ENCODE measurements around the gene RSF1.

Gene RSF1

GRCh38 chr11:77749232-77749631 is 71.3 kb downstream of the RSF1 start:
- no peak for DNase-seq

GRCh38 chr11:77748266-77748665 is 72.3 kb downstream of the RSF1 start:
- DNase-seq, result no peak

- no peak for DNase-seq
Measured at GRCh38 chr11:77747381-77747969, 73.0 kb downstream of the RSF1 start.

- no peak for DNase-seq
Measured at GRCh38 chr11:77736473-77736872, 84.0 kb downstream of the RSF1 start.

- DNase-seq, result no peak
Measured at GRCh38 chr11:77734890-77735289, 85.6 kb downstream of the RSF1 start.

GRCh38 chr11:77732143-77732542 is 88.4 kb downstream of the RSF1 start:
- DNase-seq, result no peak

GRCh38 chr11:77730789-77731188 is 89.7 kb downstream of the RSF1 start:
- no peak for DNase-seq

- no peak for DNase-seq
Measured at GRCh38 chr11:77729063-77729462, 91.5 kb downstream of the RSF1 start.

GRCh38 chr11:77728203-77728786 is 92.2 kb downstream of the RSF1 start:
- DNase-seq, result no peak

- DNase-seq, result no peak
Measured at GRCh38 chr11:77726524-77726923, 94.0 kb downstream of the RSF1 start.

GRCh38 chr11:77725433-77725832 is 95.1 kb downstream of the RSF1 start:
- no peak for DNase-seq

GRCh38 chr11:77724636-77725035 is 95.9 kb downstream of the RSF1 start:
- no peak for DNase-seq

- no peak for DNase-seq
Measured at GRCh38 chr11:77723024-77723423, 97.5 kb downstream of the RSF1 start.

GRCh38 chr11:77710358-77710757 is 110.2 kb downstream of the RSF1 start:
- no peak for DNase-seq

- DNase-seq, result no peak
Measured at GRCh38 chr11:77705876-77706579, 114.5 kb downstream of the RSF1 start.

- DNase-seq, result no peak
Measured at GRCh38 chr11:77705195-77705875, 115.2 kb downstream of the RSF1 start.

GRCh38 chr11:77704029-77704428 is 116.5 kb downstream of the RSF1 start:
- DNase-seq, result no peak

GRCh38 chr11:77699425-77699824 is 121.1 kb downstream of the RSF1 start:
- no peak for DNase-seq

- DNase-seq, result no peak
Measured at GRCh38 chr11:77698896-77699295, 121.6 kb downstream of the RSF1 start.

GRCh38 chr11:77697865-77698264 is 122.7 kb downstream of the RSF1 start:
- no peak for DNase-seq

GRCh38 chr11:77695417-77695816 is 125.1 kb downstream of the RSF1 start:
- DNase-seq, result no peak

- no peak for DNase-seq
Measured at GRCh38 chr11:77690649-77691048, 129.9 kb downstream of the RSF1 start.

GRCh38 chr11:77687088-77687487 is 133.4 kb downstream of the RSF1 start:
- DNase-seq, result no peak

GRCh38 chr11:77677138-77677537 is 143.4 kb downstream of the RSF1 start:
- DNase-seq, result no peak

Measured in CD4-positive, alpha-beta T cell treated with Interleukin-17A for 4 hours (primary cell).